Thoracic aorta (tissue), 2 donors: ENCODE measurements around the gene FRMPD1. TPM values are rescaled to one million over a fixed set of nuclear protein-coding genes. Genes with fewer than 3 reads are reported as not detected.
A peak's percentile ranks its signal among the peaks of the same experiment; 100 is the strongest.

Experiments used
- ATAC-seq: fragments of 150-250 bp; one replicate; pipeline ENCODE4 v1.8.0; 2017; ENCODE audit warnings: low read depth; ENCODE audit not compliant: insufficient number of reproducible peaks, low FRiP score
- DNase-seq: peaks from one replicate; pipeline ENCODE4 v3.0.0-alpha.2; 2020; ENCODE audit warnings: low spot score
- H3K27ac ChIP-seq, 2 donors: fragments of 200-600 bp; sonication (generic); 1 replicate in 1 of 2; 2 replicates in 1 of 2; pipeline ENCODE4 v1.5.1; 2016; ENCODE audit warnings: mild to moderate bottlenecking in 2 of 2, moderate library complexity in 2 of 2
- H3K27me3 ChIP-seq: fragments of 200-600 bp; sonication (generic); replicated peaks from 2 replicates; pipeline ENCODE4 v1.6.0; 2016; ENCODE audit warnings: mild to moderate bottlenecking; ENCODE audit not compliant: insufficient read depth
- H3K36me3 ChIP-seq: fragments of 200-600 bp; sonication (generic); one replicate; pipeline ENCODE4 v1.5.1; 2016
- H3K4me1 ChIP-seq, 2 donors: fragments of 200-600 bp; sonication (generic); 1 replicate in 1 of 2; 2 replicates in 1 of 2; pipeline versions ENCODE4 v1.5.1 to v1.6.0; 2016; ENCODE audit warnings: low read depth in 2 of 2, mild to moderate bottlenecking in 1 of 2; ENCODE audit not compliant: control insufficient read depth in 1 of 2
- H3K4me3 ChIP-seq: fragments of 200-600 bp; sonication (generic); 2 replicates; pipeline ENCODE4 v1.5.1; 2016; ENCODE audit warnings: mild to moderate bottlenecking
- H3K9me3 ChIP-seq: fragments of 200-600 bp; sonication (generic); 2 replicates; pipeline ENCODE4 v1.5.1; 2016
- CTCF ChIP-seq: fragments of 200-600 bp; sonication (generic); IDR thresholded peaks from one replicate; pipeline ENCODE4 v1.5.1; 2019; ENCODE audit warnings: antibody characterized with exemption
- total RNA-seq, 2 donors: library from RNA; depleted of rRNA; stranded (reverse); fragments of >200 nt; gene quantifications; one replicate each; pipeline versions ENCODE4 v1.1.0 to v1.2.3, GENCODE V29; 2016

The FRMPD1 gene
- total RNA-seq, 2 donors from 2014 or later, result 0.27 TPM; not detected in 1

- Histone ChIP-seq H3K27me3 (no peaks in the 10 kb centered on the region), H3K4me1 (no peaks in the 10 kb centered on the region), H3K27ac (no peak overlapping the region), H3K9me3 (no peaks in the 10 kb centered on the region), H3K4me3 (no peak overlapping the region), H3K36me3 (peaks cover 38% of the 10 kb centered on the region)
- TF ChIP-seq CTCF, result no peak
- DNase-seq (no peak), ATAC-seq (peak; percentile 20)
Measured at GRCh38 chr9:37775216-37775919, 124.6 kb downstream of the FRMPD1 start.

- no peak for TF ChIP-seq CTCF
- Histone ChIP-seq H3K9me3 (no peaks in the 10 kb centered on the region), H3K27me3 (no peaks in the 10 kb centered on the region), H3K4me1 (no peaks in the 10 kb centered on the region), H3K36me3 (peaks cover 46% of the 10 kb centered on the region), H3K27ac (no peak overlapping the region), H3K4me3 (no peak overlapping the region)
- ATAC-seq (no peak), DNase-seq (no peak)
Measured at GRCh38 chr9:37776328-37776727, 125.6 kb downstream of the FRMPD1 start.

GRCh38 chr9:37778534-37778933 is 127.8 kb downstream of the FRMPD1 start:
- no peak for DNase-seq

GRCh38 chr9:37784291-37784615 is 133.5 kb downstream of the FRMPD1 start:
- no peaks in the 10 kb centered on the region for H3K9me3 ChIP-seq
- no peaks in the 10 kb centered on the region for H3K27me3 ChIP-seq
- peaks cover 24% of the 10 kb centered on the region for H3K36me3 ChIP-seq
- peaks cover 4 to 19% of the 10 kb centered on the region in 2 donors for H3K4me1 ChIP-seq
- peak overlapping the region; percentile 96 for H3K4me3 ChIP-seq
- ATAC-seq, result no peak
- DNase-seq, result no peak
- TF ChIP-seq CTCF, result no peak
- peak overlapping the region; percentile 77 to 86 for H3K27ac ChIP-seq

More at GRCh38 chr9:37778534-37778933, 127.8 kb downstream of the FRMPD1 start:
- Histone ChIP-seq H3K27ac (no peak overlapping the region), H3K4me3 (no peak overlapping the region), H3K27me3 (no peaks in the 10 kb centered on the region), H3K36me3 (peaks cover 48% of the 10 kb centered on the region), H3K4me1 (peaks cover 0 to 5% of the 10 kb centered on the region in 2 donors), H3K9me3 (no peaks in the 10 kb centered on the region)
- no peak for ATAC-seq
- no peak for TF ChIP-seq CTCF

- TF ChIP-seq CTCF, result peak; percentile 16
- peak; percentile 81 for ATAC-seq
Measured at GRCh38 chr9:37784616-37785483, 134.1 kb downstream of the FRMPD1 start, which contains the start of gene EXOSC3. EXOSC3 (minus strand) TSS chr9:37785064; CDS start chr9:37785044, 20 bp downstream.

More at GRCh38 chr9:37784616-37785483, 134.1 kb downstream of the FRMPD1 start, which contains the start of gene EXOSC3:
- H3K27ac ChIP-seq, result peak within 1 kb of the TSS; percentile 77 to 86
- peaks cover 4 to 19% of the 10 kb centered on the region in 2 donors for H3K4me1 ChIP-seq
- H3K4me3 ChIP-seq, result peak within 1 kb of the TSS; percentile 96
- no peaks in the 10 kb centered on the region for H3K9me3 ChIP-seq
- H3K27me3 ChIP-seq, result no peaks in the 10 kb centered on the region
- DNase-seq, result peak; percentile 58
- peaks cover 19% of the 10 kb centered on the region for H3K36me3 ChIP-seq
